K562 (cell line): ENCODE measurements around the gene PLA2G2C. TPM values are rescaled to one million over a fixed set of nuclear protein-coding genes. Genes with fewer than 3 reads are reported as not detected.

Source experiments
- E2F3 ChIP-seq: fragments of 250-450 bp; sonication (Bioruptor Pico); IDR thresholded peaks from 2 replicates; pipeline ENCODE4 v1.4.0; 2020; ENCODE audit warnings: mild to moderate bottlenecking
- ETV1 ChIP-seq: fragments of 450-650 bp; conservative IDR thresholded peaks from 2 replicates; pipeline ENCODE4 v1.6.1; 2016; ENCODE audit warnings: missing genetic modification characterization, control low read depth, low read depth, missing compliant biosample characterization
- ETV6 ChIP-seq, 3 experiments: fragments of 150-350 bp in 1 of 3; sonication (generic) in 1 of 3; formaldehyde crosslinking in 1 of 3; IDR thresholded peaks; 2 replicates each; pipeline versions ENCODE4 v1.6.1 to v1.8.0; 2014 to 2022; ENCODE audit warnings: borderline replicate concordance in 2 of 3, low read depth in 2 of 3, antibody characterized with exemption in 1 of 3, low read length in 1 of 3, mild to moderate bottlenecking in 1 of 3, missing genetic modification reagents in 1 of 3
- GABPA ChIP-seq: fragments of 200-800 bp; sonication (Bioruptor generic); conservative IDR thresholded peaks from 2 replicates; pipeline ENCODE4 v1.6.1; 2016; ENCODE audit warnings: low read depth, missing genetic modification characterization, missing compliant biosample characterization
- GATAD2B ChIP-seq: fragments of 450-650 bp; IDR thresholded peaks from 2 replicates; pipeline ENCODE4 v1.6.1; 2017; ENCODE audit warnings: mild to moderate bottlenecking, borderline replicate concordance
- HIVEP1 ChIP-seq: fragments of 250-450 bp; sonication (Bioruptor Pico); IDR thresholded peaks from 2 replicates; pipeline ENCODE4 v1.4.0; 2020; ENCODE audit warnings: mild to moderate bottlenecking
- HOXB6 ChIP-seq: fragments of 250-450 bp; sonication (Bioruptor Pico); IDR thresholded peaks from 2 replicates; pipeline ENCODE4 v1.5.1; 2022; ENCODE audit warnings: mild to moderate bottlenecking, borderline replicate concordance
- MXD1 ChIP-seq: fragments of 250-450 bp; sonication (Bioruptor Pico); IDR thresholded peaks from 2 replicates; pipeline ENCODE4 v1.8.0; 2021; ENCODE audit warnings: borderline replicate concordance, mild to moderate bottlenecking, moderate library complexity; ENCODE audit not compliant: poor library complexity, severe bottlenecking
- NCOR1 ChIP-seq: fragments of 450-650 bp; IDR thresholded peaks from 2 replicates; pipeline ENCODE4 v1.6.1; 2016; ENCODE audit warnings: mild to moderate bottlenecking, moderate library complexity
- PTRF ChIP-seq: fragments of 450-650 bp; IDR thresholded peaks from 2 replicates; pipeline ENCODE4 v1.6.1; 2016; ENCODE audit warnings: mild to moderate bottlenecking, missing genetic modification characterization, missing compliant biosample characterization
- RCOR1 ChIP-seq, 2 experiments: IDR thresholded peaks; 2 replicates each; pipeline ENCODE4 v1.6.1; 2012; ENCODE audit warnings: low read depth in 2 of 2, low read length in 2 of 2, borderline replicate concordance in 1 of 2, improper control_type of control experiment in 1 of 2
- SOX6 ChIP-seq: fragments of 450-650 bp; IDR thresholded peaks from 2 replicates; pipeline ENCODE4 v1.6.1; 2014; ENCODE audit warnings: mild to moderate bottlenecking
- TBL1XR1 ChIP-seq, 2 experiments: IDR thresholded peaks; 2 replicates each; pipeline ENCODE4 v1.6.1; 2012; ENCODE audit warnings: improper control_type of control experiment in 2 of 2, low read length in 2 of 2, mild to moderate bottlenecking in 1 of 2
- ZBTB7A ChIP-seq: IDR thresholded peaks from 2 replicates; pipeline ENCODE4 v1.6.1; 2011; ENCODE audit warnings: low read depth, mild to moderate bottlenecking, low read length, moderate library complexity, borderline replicate concordance; ENCODE audit not compliant: control insufficient read depth
- ZNF143 ChIP-seq: sonication (generic); formaldehyde crosslinking; IDR thresholded peaks from 2 replicates; pipeline ENCODE4 v1.9.0; 2022; ENCODE audit warnings: mild to moderate bottlenecking, missing genetic modification reagents
- ZNF23 ChIP-seq: fragments of 250-450 bp; sonication (Bioruptor Pico); IDR thresholded peaks from 2 replicates; pipeline ENCODE4 v1.4.0; 2020; ENCODE audit warnings: mild to moderate bottlenecking
- ZNF668 ChIP-seq: fragments of 250-450 bp; sonication (Bioruptor Pico); IDR thresholded peaks from 2 replicates; pipeline ENCODE4 v1.8.0; 2022; ENCODE audit warnings: mild to moderate bottlenecking, inconsistent platforms
- ZNF695 ChIP-seq: fragments of 450-650 bp; formaldehyde crosslinking; IDR thresholded peaks from 2 replicates; pipeline ENCODE4 v1.4.0; 2020; ENCODE audit warnings: mild to moderate bottlenecking, moderate library complexity
- polyA plus RNA-seq, 8 experiments: library from polyadenylated mRNA; depleted of rRNA in 4 of 8; stranded (reverse) in 5 of 8; unstranded in 3 of 8; fragments of >200 nt; fragmentation: Nextera tagmentation in 2 of 8; fragmentation: Illumina TruSeq in 1 of 8; extraction: Ambion mirVana in 2 of 8; extraction: Trizol in 1 of 8; gene quantifications; 2 replicates each; pipeline versions ENCODE4 v1.2.1 to v1.2.3, GENCODE V29; 2011 to 2014; ENCODE audit warnings: inconsistent platforms in 1 of 8, missing spikeins in 1 of 8
- total RNA-seq, 7 experiments: library from RNA; depleted of rRNA in 6 of 7; stranded (reverse); fragments of >200 nt in 6 of 7; fragmentation: Illumina TruSeq in 2 of 7; extraction: Trizol in 2 of 7; gene quantifications; 2 replicates each; pipeline versions ENCODE4 v1.2.1 to v1.2.3, GENCODE V29; 2011 to 2021; ENCODE audit warnings: low replicate concordance in 1 of 7
- TF ChIP-seq, protein P1 (sequence below): fragments of 450-650 bp; IDR thresholded peaks from 2 replicates; pipeline ENCODE4 v1.6.1; 2016
- TF ChIP-seq, protein P2 (sequence below): sonication (generic); formaldehyde crosslinking; IDR thresholded peaks from 2 replicates; pipeline ENCODE4 v1.8.0; 2022; ENCODE audit warnings: mild to moderate bottlenecking, low read depth, missing genetic modification reagents
- TF ChIP-seq, protein P3 (sequence below): fragments of 250-450 bp; sonication (Bioruptor Pico); IDR thresholded peaks from 2 replicates; pipeline ENCODE4 v1.5.0; 2021
- TF ChIP-seq, protein P4 (sequence below): fragments of 450-650 bp; IDR thresholded peaks from 2 replicates; pipeline ENCODE4 v1.6.1; 2018; ENCODE audit not compliant: partially characterized antibody

Gene PLA2G2C
- total and polyA plus RNA-seq, 9 of the 15 experiments (the other 6 are each of a cell fraction or from before 2014, with no cell fraction given) = 0.14 to 0.49 (median 0.21) TPM

- peak in 1 of 2 experiments; percentile 58; a peak in 2 of 4 replicates for TF ChIP-seq ETV6 (IDR thresholded peaks at IDR 0.05; ENCODE audit: borderline replicate concordance in 1 of 2, low read depth in 2 of 2, low read length in 1 of 2)
- TF ChIP-seq ETV6 (CRISPR knock-in tag; IDR thresholded peaks at IDR 0.05; ENCODE audit: borderline replicate concordance) = no peak
- no peak for TF ChIP-seq GATAD2B
- no peak for TF ChIP-seq E2F3 (CRISPR knock-in tag)
- no peak for TF ChIP-seq HOXB6 (CRISPR knock-in tag)
- no peak for TF ChIP-seq ZNF23 (CRISPR knock-in tag)
- TF ChIP-seq MXD1 (CRISPR knock-in tag) = no peak
- TF ChIP-seq NCOR1 = no peak
- TF ChIP-seq ZBTB7A = no peak
- TF ChIP-seq GABPA (tag) = peak; percentile 55; the same call in 1 of the 2 replicates
- TF ChIP-seq, protein P1, sequence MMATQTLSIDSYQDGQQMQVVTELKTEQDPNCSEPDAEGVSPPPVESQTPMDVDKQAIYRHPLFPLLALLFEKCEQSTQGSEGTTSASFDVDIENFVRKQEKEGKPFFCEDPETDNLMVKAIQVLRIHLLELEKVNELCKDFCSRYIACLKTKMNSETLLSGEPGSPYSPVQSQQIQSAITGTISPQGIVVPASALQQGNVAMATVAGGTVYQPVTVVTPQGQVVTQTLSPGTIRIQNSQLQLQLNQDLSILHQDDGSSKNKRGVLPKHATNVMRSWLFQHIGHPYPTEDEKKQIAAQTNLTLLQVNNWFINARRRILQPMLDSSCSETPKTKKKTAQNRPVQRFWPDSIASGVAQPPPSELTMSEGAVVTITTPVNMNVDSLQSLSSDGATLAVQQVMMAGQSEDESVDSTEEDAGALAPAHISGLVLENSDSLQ = no peak
- no peak for TF ChIP-seq ZNF695
- no peak for TF ChIP-seq ZNF143 (CRISPR knock-in tag)
- TF ChIP-seq, protein P2, sequence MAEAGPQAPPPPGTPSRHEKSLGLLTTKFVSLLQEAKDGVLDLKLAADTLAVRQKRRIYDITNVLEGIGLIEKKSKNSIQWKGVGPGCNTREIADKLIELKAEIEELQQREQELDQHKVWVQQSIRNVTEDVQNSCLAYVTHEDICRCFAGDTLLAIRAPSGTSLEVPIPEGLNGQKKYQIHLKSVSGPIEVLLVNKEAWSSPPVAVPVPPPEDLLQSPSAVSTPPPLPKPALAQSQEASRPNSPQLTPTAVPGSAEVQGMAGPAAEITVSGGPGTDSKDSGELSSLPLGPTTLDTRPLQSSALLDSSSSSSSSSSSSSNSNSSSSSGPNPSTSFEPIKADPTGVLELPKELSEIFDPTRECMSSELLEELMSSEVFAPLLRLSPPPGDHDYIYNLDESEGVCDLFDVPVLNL (CRISPR knock-in tag) = no peak
- TF ChIP-seq, protein P3, sequence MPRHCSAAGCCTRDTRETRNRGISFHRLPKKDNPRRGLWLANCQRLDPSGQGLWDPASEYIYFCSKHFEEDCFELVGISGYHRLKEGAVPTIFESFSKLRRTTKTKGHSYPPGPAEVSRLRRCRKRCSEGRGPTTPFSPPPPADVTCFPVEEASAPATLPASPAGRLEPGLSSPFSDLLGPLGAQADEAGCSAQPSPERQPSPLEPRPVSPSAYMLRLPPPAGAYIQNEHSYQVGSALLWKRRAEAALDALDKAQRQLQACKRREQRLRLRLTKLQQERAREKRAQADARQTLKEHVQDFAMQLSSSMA (CRISPR knock-in tag) = no peak
- TF ChIP-seq SOX6 = peak; percentile 53; the same call in 1 of the 2 replicates
- no peak for TF ChIP-seq ZNF668 (CRISPR knock-in tag)
- TF ChIP-seq PTRF (tag) = no peak
- no peak for TF ChIP-seq TBL1XR1 (IDR thresholded peaks at IDR 0.05; ENCODE audit: low read length in 2 of 2)
- peak; percentile 74 for TF ChIP-seq ETV1 (tag)
- TF ChIP-seq, protein P4, sequence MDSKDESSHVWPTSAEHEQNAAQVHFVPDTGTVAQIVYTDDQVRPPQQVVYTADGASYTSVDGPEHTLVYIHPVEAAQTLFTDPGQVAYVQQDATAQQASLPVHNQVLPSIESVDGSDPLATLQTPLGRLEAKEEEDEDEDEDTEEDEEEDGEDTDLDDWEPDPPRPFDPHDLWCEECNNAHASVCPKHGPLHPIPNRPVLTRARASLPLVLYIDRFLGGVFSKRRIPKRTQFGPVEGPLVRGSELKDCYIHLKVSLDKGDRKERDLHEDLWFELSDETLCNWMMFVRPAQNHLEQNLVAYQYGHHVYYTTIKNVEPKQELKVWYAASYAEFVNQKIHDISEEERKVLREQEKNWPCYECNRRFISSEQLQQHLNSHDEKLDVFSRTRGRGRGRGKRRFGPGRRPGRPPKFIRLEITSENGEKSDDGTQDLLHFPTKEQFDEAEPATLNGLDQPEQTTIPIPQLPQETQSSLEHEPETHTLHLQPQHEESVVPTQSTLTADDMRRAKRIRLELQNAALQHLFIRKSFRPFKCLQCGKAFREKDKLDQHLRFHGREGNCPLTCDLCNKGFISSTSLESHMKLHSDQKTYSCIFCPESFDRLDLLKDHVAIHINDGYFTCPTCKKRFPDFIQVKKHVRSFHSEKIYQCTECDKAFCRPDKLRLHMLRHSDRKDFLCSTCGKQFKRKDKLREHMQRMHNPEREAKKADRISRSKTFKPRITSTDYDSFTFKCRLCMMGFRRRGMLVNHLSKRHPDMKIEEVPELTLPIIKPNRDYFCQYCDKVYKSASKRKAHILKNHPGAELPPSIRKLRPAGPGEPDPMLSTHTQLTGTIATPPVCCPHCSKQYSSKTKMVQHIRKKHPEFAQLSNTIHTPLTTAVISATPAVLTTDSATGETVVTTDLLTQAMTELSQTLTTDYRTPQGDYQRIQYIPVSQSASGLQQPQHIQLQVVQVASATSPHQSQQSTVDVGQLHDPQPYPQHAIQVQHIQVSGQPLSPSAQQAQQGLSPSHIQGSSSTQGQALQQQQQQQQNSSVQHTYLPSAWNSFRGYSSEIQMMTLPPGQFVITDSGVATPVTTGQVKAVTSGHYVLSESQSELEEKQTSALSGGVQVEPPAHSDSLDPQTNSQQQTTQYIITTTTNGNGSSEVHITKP = peak; percentile 2
- peak in 1 of 2 experiments; percentile 71; a peak in 2 of 4 replicates for TF ChIP-seq RCOR1 (IDR thresholded peaks at IDR 0.05; ENCODE audit: borderline replicate concordance in 1 of 2, low read depth in 2 of 2, low read length in 2 of 2)
- TF ChIP-seq HIVEP1 (CRISPR knock-in tag) = 0 out of 2 replicates have a peak, but pooled peaks have one; percentile 12
Measured at GRCh38 chr1:20188455-20188817, 2.1 kb upstream of the PLA2G2C start (continued).
